BLaER1 treated with 17β-estradiol and CSF1 and Interleukin-3, amounts not matched to agents 10 nM and 100 nM (cell line): Measurements from ENCODE around the gene CSNK1G1.
"Not testable (repeated sequence)": the region's sequence is repeated elsewhere in the genome, so short reads cannot be mapped to it uniquely, and the experiment has no call there.

Source experiments
- H3K27ac ChIP-seq, 11 experiments: shearing (Covaris generic); formaldehyde crosslinking; 2 replicates each; pipeline ENCODE4 v1.8.1; 2022
- H3K27me3 ChIP-seq, 11 experiments: shearing (Covaris generic); formaldehyde crosslinking; 2 replicates each; pipeline ENCODE4 v1.8.1; 2022
- H3K36me3 ChIP-seq, 11 experiments: shearing (Covaris generic); formaldehyde crosslinking; 2 replicates each; pipeline ENCODE4 v1.8.1; 2022
- H3K4me1 ChIP-seq, 10 experiments: shearing (Covaris generic); formaldehyde crosslinking; 2 replicates each; pipeline ENCODE4 v1.8.1; 2022
- H3K4me2 ChIP-seq, 11 experiments: shearing (Covaris generic); formaldehyde crosslinking; 2 replicates each; pipeline ENCODE4 v1.8.1; 2022
- H3K4me3 ChIP-seq, 10 experiments: shearing (Covaris generic); formaldehyde crosslinking; 2 replicates each; pipeline ENCODE4 v1.8.1; 2022
- H3K9ac ChIP-seq, 11 experiments: shearing (Covaris generic); formaldehyde crosslinking; 2 replicates each; pipeline ENCODE4 v1.8.1; 2022
- H3K9me3 ChIP-seq, 11 experiments: shearing (Covaris generic); formaldehyde crosslinking; replicated peaks in 1 of 11; 2 replicates each; pipeline ENCODE4 v1.8.1; 2022
- H4K20me1 ChIP-seq, 11 experiments: shearing (Covaris generic); formaldehyde crosslinking; 2 replicates each; pipeline ENCODE4 v1.8.1; 2022
- Cebpa-rat ChIP-seq, 11 experiments: shearing (Covaris generic); IDR thresholded peaks; 2 replicates each; pipeline ENCODE4 v1.8.1; 2022

Gene CSNK1G1

DNA sequence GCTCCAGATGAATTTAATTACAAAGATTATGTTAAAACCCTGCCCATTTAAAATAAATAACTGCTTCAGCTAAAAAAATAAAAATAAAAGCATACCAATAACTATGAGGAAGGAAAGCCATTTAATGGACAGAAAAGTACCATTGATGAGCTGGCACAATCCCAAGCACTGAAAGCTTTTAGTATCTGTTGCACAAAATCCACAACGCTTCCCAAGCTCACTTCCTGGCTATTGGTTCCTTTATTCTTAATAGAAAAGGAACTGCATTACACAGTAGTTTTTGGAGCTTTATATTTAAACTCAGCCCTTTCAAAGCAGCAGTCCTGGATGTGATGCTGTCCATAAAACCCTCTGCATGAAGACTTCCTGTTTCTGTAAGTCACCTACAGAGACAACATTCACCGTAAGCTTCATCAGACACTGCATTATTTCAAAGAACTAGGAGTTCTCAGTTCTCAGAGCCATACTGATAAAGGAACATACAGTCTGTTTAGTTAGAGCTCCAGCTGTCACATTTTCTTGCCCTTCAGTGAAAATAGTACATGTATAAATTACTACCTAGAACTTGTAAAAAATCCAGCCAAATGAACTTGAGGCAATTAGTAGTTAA is 81.5 kb downstream of the CSNK1G1 start:
- Histone ChIP-seq H3K27me3 (no peaks in the 10 kb centered on the region), H3K27ac (no peak overlapping the region), H3K4me1 (peaks cover 0 to 25% (median 3%) of the 10 kb centered on the region in 10 experiments; a peak in 8 of 20 replicates), H3K36me3 (peaks cover 3 to 40% (median 21%) of the 10 kb centered on the region in 11 experiments; a peak in 17 of 22 replicates), H4K20me1 (peaks cover 0 to 39% (median 0%) of the 10 kb centered on the region in 11 experiments; a peak in 8 of 22 replicates), H3K4me2 (peak overlapping the region in 3 of 11 experiments; percentile 43 to 60 (median 50); a peak in 5 of 22 replicates), H3K9ac (no peak overlapping the region; a peak in 1 of 22 replicates), H3K4me3 (no peak overlapping the region), H3K9me3 (peaks cover 7 to 20% (median 17%) of the 10 kb centered on the region in 11 experiments; a peak in 19 of 22 replicates)
- no peak for TF ChIP-seq Cebpa-rat (IDR thresholded peaks at IDR 0.05)

DNA sequence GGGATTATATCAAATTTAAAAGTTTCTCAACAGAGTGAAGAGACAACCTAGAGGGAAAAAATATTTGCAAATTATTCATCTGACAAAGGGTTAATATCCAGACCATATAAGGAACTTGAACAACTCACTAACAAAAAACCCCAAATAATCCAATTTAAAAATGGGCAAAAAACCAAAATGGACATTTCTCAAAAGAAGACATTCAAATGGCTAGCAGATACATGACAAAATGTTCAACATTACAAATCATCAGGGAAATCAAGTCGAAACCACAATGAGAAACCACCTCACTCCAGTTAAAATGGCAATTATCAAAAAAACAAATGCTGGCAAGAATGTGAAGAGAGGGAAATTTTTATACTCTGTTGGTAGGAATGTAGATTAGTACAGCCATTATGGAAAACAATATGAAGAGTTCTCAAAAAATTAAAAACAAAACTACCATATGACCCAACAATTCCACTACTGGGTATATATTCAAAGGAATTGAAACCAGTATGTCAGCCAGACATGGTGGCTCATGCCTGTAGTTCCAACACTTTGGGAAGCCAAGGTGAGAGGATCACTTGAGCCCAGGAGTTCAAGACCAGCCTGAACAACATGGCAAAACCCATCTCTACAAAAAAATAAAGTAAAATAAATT is 88.5 kb downstream of the CSNK1G1 start:
- Histone ChIP-seq H3K36me3 (peaks cover 15 to 72% (median 31%) of the 10 kb centered on the region in 11 experiments), H3K4me2 (no peak overlapping the region), H3K27me3 (no peaks in the 10 kb centered on the region), H3K4me3 (no peak overlapping the region), H3K9me3 (peaks cover 34 to 44% (median 39%) of the 10 kb centered on the region in 11 experiments), H3K9ac (no peak overlapping the region), H4K20me1 (peaks cover 0 to 28% (median 0%) of the 10 kb centered on the region in 11 experiments; a peak in 3 of 22 replicates), H3K4me1 (peaks cover 3 to 15% (median 9%) of the 10 kb centered on the region in 10 experiments; a peak in 16 of 20 replicates), H3K27ac (no peak overlapping the region)
- TF ChIP-seq Cebpa-rat (IDR thresholded peaks at IDR 0.05): no peak

DNA sequence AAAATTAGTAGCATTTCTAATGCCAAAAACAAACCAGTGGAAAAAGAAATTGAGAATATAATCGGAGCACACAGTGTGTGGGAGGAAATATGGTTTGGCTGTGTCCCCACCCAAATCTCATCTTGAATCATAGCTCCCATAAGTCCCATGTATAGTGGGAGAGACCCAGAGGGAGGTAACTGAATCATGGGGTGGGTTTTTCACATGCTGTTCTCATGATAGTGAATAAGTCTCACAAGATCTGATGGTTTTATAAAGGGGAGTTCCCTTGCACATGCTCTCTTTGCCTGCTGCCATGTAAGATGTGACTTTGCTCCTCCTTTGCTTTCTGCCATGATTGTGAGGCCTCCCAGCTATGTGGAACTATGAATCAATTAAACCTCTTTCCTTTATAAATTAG is 90.8 kb downstream of the CSNK1G1 start:
- not testable (repeated sequence) for H3K4me2 ChIP-seq, H3K27me3 ChIP-seq, H3K9ac ChIP-seq, H3K27ac ChIP-seq, H3K4me3 ChIP-seq
- peaks cover 0 to 37% (median 0%) of the 10 kb centered on the region in 11 experiments; a peak in 4 of 22 replicates for H4K20me1 ChIP-seq
- peaks cover 3 to 15% (median 9%) of the 10 kb centered on the region in 10 experiments; a peak in 16 of 20 replicates for H3K4me1 ChIP-seq
- H3K9me3 ChIP-seq: peaks cover 25 to 32% (median 28%) of the 10 kb centered on the region in 11 experiments
- H3K36me3 ChIP-seq: peaks cover 11 to 65% (median 24%) of the 10 kb centered on the region in 11 experiments; a peak in 21 of 22 replicates

DNA sequence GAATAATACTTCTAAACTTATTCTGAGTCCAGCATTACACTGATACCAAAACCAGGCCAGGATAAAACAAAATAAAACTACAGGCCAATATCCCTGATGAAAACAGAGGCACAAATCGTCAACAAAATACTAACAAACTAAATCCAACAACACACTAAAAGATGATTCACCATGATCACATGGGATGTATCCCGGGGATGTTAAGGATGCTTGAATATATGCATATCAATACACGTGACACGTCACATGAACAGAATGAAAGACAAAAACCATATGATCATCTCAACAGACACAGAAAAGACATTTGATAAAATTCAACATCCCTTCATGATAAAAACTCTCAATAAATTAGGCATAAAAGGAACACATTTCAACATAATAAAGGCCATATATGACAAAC is 91.5 kb downstream of the CSNK1G1 start:
- peaks cover 3 to 15% (median 9%) of the 10 kb centered on the region in 10 experiments; a peak in 16 of 20 replicates for H3K4me1 ChIP-seq
- no peak overlapping the region for H3K4me3 ChIP-seq
- TF ChIP-seq Cebpa-rat (IDR thresholded peaks at IDR 0.05): no peak
- H3K9me3 ChIP-seq: peaks cover 25 to 32% (median 28%) of the 10 kb centered on the region in 11 experiments
- H3K9ac ChIP-seq: no peak overlapping the region
- H3K27me3 ChIP-seq: no peaks in the 10 kb centered on the region
- no peak overlapping the region for H3K27ac ChIP-seq
- H4K20me1 ChIP-seq: peaks cover 0 to 44% (median 0%) of the 10 kb centered on the region in 11 experiments; a peak in 4 of 22 replicates
- no peak overlapping the region for H3K4me2 ChIP-seq
- H3K36me3 ChIP-seq: peaks cover 11 to 62% (median 24%) of the 10 kb centered on the region in 11 experiments; a peak in 21 of 22 replicates

DNA sequence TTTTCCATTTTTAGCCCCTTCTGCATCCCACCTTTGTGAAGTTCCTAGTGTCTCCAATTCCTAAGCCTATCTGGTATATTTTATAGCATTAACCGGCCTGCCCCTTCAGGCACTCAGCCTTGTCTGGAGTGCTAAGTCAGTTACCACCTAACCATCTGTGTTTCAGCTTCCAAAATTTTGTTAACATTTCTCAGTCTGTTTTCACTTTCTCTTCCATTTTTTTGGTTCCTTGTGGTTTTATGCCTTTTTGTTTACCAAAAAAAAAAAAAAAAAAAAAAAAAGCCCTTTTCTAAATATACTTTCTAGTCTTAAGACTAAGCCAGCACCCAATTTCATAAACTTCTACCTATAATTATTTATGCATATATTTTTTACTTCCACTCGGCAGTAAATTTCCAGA is 92.4 kb downstream of the CSNK1G1 start:
- Histone ChIP-seq H3K36me3 (peaks cover 11 to 52% (median 24%) of the 10 kb centered on the region in 11 experiments; a peak in 21 of 22 replicates), H4K20me1 (peaks cover 0 to 48% (median 0%) of the 10 kb centered on the region in 11 experiments; a peak in 4 of 22 replicates), H3K9ac (no peak overlapping the region), H3K27ac (no peak overlapping the region), H3K4me1 (peaks cover 3 to 15% (median 9%) of the 10 kb centered on the region in 10 experiments; a peak in 16 of 20 replicates), H3K9me3 (peaks cover 25 to 32% (median 28%) of the 10 kb centered on the region in 11 experiments), H3K4me2 (peak overlapping the region in 7 of 11 experiments; percentile 1 to 67 (median 30); a peak in 11 of 22 replicates), H3K27me3 (no peaks in the 10 kb centered on the region), H3K4me3 (no peak overlapping the region)
- TF ChIP-seq Cebpa-rat (IDR thresholded peaks at IDR 0.05): no peak

DNA sequence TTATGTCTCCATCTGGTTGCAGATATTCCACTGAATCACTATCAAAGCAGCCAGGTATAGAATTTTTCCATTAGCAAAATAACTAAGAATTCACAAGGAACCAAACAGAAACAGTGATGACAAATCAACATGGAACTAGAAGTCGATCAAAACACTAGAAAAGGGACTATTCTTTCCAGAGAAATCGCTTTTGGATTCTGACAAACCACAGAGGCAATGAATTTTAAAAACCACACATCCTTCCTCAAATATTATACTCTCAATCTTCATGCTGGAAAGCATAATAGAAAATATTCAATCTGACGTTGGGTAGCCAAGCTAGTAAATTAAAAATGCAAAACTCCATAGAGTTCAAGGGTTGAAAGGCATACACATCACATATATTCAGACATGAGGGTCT is 99.9 kb downstream of the CSNK1G1 start:
- peaks cover 4 to 11% (median 10%) of the 10 kb centered on the region in 10 experiments; a peak in 14 of 20 replicates for H3K4me1 ChIP-seq
- H3K27me3 ChIP-seq: no peaks in the 10 kb centered on the region
- no peak overlapping the region for H3K27ac ChIP-seq
- H3K4me2 ChIP-seq: peak overlapping the region in 8 of 11 experiments; percentile 1 to 48 (median 26); a peak in 9 of 22 replicates
- H3K4me3 ChIP-seq: no peak overlapping the region
- TF ChIP-seq Cebpa-rat (IDR thresholded peaks at IDR 0.05): no peak
- H3K9ac ChIP-seq: no peak overlapping the region
- H4K20me1 ChIP-seq: peaks cover 0 to 54% (median 0%) of the 10 kb centered on the region in 11 experiments; a peak in 5 of 22 replicates
- H3K36me3 ChIP-seq: peaks cover 0 to 62% (median 23%) of the 10 kb centered on the region in 11 experiments; a peak in 20 of 22 replicates
- peaks cover 0 to 21% (median 8%) of the 10 kb centered on the region in 11 experiments; a peak in 12 of 22 replicates for H3K9me3 ChIP-seq

DNA sequence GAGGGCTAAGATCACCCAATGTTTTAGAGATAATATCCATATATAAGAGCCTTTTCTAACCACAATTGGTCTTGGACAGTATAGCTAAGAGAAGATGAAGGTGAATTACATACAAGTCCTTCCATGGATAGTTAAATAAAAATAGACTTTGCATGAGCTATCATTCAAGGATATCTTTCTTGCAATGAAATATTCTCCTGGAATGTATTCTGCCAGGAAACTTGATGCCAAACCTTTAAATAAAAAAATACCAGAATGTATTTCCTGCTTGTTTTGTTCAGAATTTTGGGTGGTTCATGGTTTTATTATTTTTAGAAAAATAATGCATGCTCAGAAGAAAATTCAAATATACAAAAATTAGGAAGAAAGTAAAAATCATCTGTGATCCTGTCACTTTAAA is 104.3 kb downstream of the CSNK1G1 start:
- H3K27me3 ChIP-seq: no peaks in the 10 kb centered on the region
- peaks cover 4 to 11% (median 10%) of the 10 kb centered on the region in 10 experiments; a peak in 15 of 20 replicates for H3K4me1 ChIP-seq
- H3K9ac ChIP-seq: no peak overlapping the region
- no peak overlapping the region for H3K4me2 ChIP-seq
- peaks cover 0 to 6% (median 3%) of the 10 kb centered on the region in 11 experiments; a peak in 12 of 22 replicates for H3K9me3 ChIP-seq
- TF ChIP-seq Cebpa-rat (IDR thresholded peaks at IDR 0.05): no peak
- H3K36me3 ChIP-seq: peaks cover 12 to 77% (median 19%) of the 10 kb centered on the region in 11 experiments; a peak in 17 of 22 replicates
- H3K4me3 ChIP-seq: no peak overlapping the region
- peaks cover 0 to 37% (median 0%) of the 10 kb centered on the region in 11 experiments; a peak in 5 of 22 replicates for H4K20me1 ChIP-seq
- H3K27ac ChIP-seq: no peak overlapping the region

DNA sequence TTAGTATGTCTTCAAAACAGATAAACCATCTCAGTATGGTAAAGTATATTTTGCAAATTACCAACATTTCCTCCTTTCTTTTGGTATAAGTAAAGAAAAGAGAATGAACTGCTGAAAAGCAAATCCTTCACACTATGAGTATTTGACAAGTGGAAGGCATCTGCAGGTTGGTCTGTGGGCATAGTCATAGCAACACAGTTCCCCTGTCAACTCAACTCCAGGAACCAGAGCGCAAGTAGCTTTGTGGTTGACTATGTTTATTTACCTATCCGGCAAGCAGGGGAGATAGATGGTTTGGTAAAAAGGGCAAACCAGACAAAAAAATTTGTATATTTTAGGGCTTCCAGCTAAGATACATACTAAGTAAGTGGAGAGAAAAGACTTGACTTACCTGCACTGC is 104.9 kb downstream of the CSNK1G1 start:
- H3K9me3 ChIP-seq: peaks cover 0 to 1% (median 0%) of the 10 kb centered on the region in 11 experiments; a peak in 2 of 22 replicates

More for the DNA sequence above, 104.9 kb downstream of the CSNK1G1 start:
- Histone ChIP-seq H3K4me3 (no peak overlapping the region), H4K20me1 (peaks cover 0 to 31% (median 0%) of the 10 kb centered on the region in 11 experiments; a peak in 4 of 22 replicates), H3K36me3 (peaks cover 14 to 77% (median 19%) of the 10 kb centered on the region in 11 experiments; a peak in 15 of 22 replicates), H3K27ac (no peak overlapping the region), H3K27me3 (no peaks in the 10 kb centered on the region), H3K4me1 (peaks cover under 1 to 7% (median 5%) of the 10 kb centered on the region in 10 experiments; a peak in 15 of 20 replicates), H3K4me2 (no peak overlapping the region), H3K9ac (no peak overlapping the region)
- no peak for TF ChIP-seq Cebpa-rat (IDR thresholded peaks at IDR 0.05)
